Activated CD4-positive, alpha-beta T cell treated with anti-CD3 and anti-CD28 coated beads for 48 hours (primary cell): Measurements from ENCODE around the gene EPB41L4A.

Experiments
- DNase-seq: peaks from one replicate; pipeline ENCODE4 v3.0.0-alpha.2; 2020

Gene EPB41L4A

GRCh38 chr5:112143690-112144089 is 275.4 kb downstream of the EPB41L4A start:
- no peak for DNase-seq

GRCh38 chr5:112142769-112143270 is 276.3 kb downstream of the EPB41L4A start:
- DNase-seq: no peak

- no peak for DNase-seq
Measured at GRCh38 chr5:112141582-112141981, 277.5 kb downstream of the EPB41L4A start.

- no peak for DNase-seq
Measured at GRCh38 chr5:112138526-112138925, 280.6 kb downstream of the EPB41L4A start.

- no peak for DNase-seq
Measured at GRCh38 chr5:112136773-112137172, 282.3 kb downstream of the EPB41L4A start.

- DNase-seq: no peak
Measured at GRCh38 chr5:112127861-112128260, 291.2 kb downstream of the EPB41L4A start.

GRCh38 chr5:112126982-112127381 is 292.1 kb downstream of the EPB41L4A start:
- DNase-seq: no peak

- DNase-seq: no peak
Measured at GRCh38 chr5:112125903-112126302, 293.2 kb downstream of the EPB41L4A start.

GRCh38 chr5:112124788-112125187 is 294.3 kb downstream of the EPB41L4A start:
- DNase-seq: no peak

- DNase-seq: no peak
Measured at GRCh38 chr5:112123086-112123485, 296.0 kb downstream of the EPB41L4A start.

- no peak for DNase-seq
Measured at GRCh38 chr5:112122353-112122752, 296.7 kb downstream of the EPB41L4A start.

GRCh38 chr5:112121258-112121657 is 297.8 kb downstream of the EPB41L4A start:
- DNase-seq: no peak

- no peak for DNase-seq
Measured at GRCh38 chr5:112119969-112120368, 299.1 kb downstream of the EPB41L4A start.

- DNase-seq: no peak
Measured at GRCh38 chr5:112119508-112119907, 299.6 kb downstream of the EPB41L4A start.

- no peak for DNase-seq
Measured at GRCh38 chr5:112117551-112117950, 301.5 kb downstream of the EPB41L4A start.

GRCh38 chr5:112116371-112116770 is 302.7 kb downstream of the EPB41L4A start:
- DNase-seq: no peak

GRCh38 chr5:112113565-112113964 is 305.5 kb downstream of the EPB41L4A start:
- no peak for DNase-seq
